Inferior parietal cortex (tissue), 1 donor: ENCODE results near the gene TNPO1.
"Not testable (repeated sequence)": the region's sequence is repeated elsewhere in the genome, so short reads cannot be mapped to it uniquely, and the experiment has no call there.

Experiments
- DNase-seq: peaks from one replicate; pipeline ENCODE4 v3.0.0-alpha.2; 2016; ENCODE audit errors: extremely low spot score

TNPO1 gene

DNA sequence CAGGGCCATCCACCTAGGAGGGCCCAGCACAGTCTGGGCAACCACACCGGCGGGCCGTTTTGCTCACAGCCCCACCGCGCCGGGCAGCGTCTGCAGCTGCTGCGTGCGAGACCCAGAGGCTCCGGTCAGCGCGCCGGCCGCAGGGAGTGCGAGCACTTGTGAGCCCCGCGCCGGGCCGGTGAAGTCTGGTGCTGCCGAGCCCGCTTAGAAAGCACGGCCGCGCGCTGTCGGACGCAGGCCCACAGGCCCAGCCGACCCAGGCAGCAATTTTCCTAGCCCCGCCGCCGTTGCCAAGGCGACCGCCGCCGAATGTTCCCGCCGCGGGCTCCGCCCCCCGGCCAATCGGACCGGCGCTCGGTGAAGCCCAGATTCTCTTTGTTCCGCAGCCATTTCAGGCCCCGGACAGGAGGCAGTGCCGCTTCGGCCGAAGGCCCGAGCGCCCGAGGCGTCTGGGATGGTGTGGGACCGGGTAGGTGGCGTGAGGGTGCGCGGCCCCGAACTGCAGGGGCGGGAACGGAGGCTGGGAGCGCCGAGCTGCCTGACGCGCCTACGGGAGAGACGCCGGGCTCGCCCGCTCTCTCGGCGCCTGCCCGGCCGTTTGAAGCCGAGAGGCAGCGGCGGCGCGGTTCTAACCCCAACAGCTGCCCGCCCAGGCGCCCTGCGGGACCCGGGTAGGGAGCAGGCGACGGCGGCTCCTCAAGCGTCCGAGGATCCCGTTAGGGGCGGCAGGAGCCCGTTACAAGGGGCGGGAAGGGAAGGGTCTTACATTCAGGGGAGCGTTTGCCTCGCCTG lies at the start of gene TNPO1:
TSS of gene TNPO1 (plus strand) at position 378 of the 792 bp plus-strand sequence. CDS start at position 455, 77 bp downstream.
- DNase-seq = peak; percentile 89

DNA sequence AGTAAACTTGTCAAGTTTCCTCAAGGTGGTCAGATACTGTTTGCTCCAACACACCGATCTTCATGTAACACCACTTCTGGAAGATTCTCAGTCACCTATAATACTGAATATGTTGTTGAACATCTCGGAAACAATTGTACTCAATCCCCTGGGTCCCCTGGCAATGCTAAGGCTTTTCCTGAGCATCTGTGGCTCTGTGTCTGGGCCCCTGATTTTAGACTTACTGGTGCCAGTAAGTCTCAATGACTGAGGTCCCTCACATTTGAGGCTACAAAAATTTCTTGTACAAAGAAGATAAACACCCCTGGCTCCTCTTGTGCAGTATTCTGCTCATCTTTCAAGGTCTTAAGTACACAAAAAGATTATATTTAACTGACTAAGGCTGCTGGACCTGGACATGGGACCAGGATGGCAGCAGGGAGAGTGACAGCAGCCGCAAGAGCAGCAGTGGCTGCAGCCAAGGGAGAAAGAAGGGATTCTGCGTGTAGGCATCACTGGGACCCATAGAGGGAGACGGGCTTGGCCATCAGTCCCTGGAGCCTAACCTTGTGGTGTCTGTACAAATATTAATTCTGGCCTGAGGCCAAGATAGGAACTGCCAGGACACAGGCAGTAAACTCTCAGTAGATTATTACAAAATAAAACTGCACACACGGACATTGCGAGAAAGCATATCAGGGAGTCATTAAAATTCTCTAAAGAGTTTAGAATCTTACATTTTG lies 49.0 kb upstream of the TNPO1 start:
- no peak for DNase-seq

DNA sequence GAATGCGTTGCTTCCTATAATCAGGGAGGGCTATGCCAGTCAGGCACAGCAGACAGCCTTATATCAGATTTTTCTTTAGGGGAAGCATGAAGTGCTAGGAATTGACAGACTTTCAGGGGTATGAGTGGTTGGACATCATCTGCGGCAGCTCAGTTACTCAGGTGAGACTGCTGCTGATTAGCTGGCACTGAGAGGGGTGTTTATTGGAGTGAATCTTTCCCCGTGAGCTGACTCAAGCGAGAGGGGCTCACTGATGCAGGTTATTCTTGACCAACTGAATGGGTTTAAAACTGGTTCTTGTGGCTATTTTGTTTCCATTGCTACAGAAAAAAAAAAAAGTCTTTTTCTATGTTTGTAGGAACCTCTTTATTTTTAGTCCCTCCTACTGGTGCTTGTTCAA lies 46.2 kb upstream of the TNPO1 start:
- no peak for DNase-seq

DNA sequence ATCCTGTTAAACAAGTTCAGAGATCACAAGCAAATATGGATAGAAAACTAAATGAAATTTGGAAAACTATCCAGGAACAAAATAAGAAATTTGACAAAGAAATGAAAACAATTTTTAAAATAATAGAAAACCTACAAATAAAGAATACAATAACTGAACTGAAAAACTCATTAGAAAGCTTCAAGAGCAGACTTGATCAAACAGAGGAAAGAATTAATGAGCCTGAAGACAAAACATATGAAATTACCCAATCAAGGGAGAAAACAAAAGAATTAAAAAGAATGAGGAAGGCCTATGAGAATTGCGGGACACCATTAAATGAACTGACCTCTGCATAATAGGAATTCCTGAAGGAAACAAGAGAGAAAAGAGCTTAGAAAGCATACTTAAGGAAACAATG lies 39.8 kb upstream of the TNPO1 start:
- no peak for DNase-seq

DNA sequence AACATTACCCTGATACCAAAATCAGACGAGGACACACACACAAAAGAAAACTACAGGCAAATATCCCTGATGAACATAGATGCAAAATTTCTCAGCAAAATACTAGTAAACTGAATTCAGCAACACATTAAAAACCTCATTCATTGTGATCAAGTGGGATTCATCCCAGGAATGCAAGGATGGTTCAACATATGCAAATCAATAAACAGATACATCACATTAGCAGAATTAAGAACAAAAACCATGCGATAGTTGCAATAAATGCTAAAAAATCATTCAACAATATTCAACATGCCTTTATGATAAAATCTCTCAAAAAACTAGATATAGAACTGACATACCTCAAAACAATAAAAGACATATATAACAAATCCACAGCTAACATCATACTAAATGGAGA lies 36.9 kb upstream of the TNPO1 start:
- DNase-seq = no peak

DNA sequence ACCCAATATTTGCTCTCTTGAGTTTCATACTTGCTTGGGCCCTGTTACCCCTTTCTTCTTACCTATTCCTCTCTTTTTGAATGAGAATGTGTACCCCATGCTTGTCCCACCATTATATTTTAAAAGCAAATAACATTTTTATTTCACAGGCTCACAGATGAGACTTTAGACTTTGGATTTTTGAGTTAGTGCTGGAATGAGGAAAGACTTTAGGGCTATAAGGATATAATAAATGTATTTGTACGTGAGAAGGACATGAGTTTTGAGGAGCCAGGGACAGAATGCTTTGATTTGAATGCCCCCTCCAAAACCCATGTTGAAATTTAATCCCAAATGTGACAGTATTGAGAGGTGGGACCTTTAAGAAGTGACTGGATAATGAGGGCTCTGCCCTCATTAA lies 33.1 kb upstream of the TNPO1 start:
- DNase-seq = no peak

DNA sequence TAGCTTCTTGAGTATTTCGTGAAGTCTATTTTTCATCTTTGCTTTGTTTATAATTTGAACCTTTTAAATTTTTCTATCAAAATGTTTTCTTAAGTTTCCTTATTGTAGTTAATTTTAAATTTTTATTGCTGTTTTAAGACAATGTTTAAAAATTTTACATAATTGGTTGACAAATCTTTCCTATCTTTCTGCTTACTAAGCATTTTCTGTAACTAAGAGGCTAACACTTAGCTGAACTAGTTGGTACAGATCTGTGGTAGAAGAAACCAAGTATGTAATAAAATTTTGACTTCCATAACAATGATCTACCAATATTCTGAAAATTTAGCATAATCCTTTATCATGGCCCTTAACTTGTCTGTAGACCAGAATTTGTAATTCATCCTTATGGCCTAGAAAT lies 32.3 kb upstream of the TNPO1 start:
- no peak for DNase-seq

DNA sequence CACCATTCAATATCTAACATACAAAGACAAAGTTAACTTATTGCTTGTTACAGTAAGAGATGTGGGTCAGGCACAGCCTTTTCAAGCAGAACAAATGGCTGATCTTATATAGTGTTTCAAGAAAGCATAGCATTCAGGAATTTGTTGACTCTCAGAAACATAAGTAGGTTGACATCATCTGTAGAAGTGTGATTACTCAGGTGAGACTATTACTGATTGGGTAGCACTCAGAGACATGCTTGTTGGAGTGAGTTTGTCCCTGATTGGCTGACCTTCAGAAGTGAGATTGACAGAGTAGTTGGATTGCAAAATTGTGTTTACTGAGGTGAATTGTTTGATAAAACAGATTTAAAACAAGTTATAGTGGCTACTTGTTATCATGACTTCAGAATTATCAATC lies 30.7 kb upstream of the TNPO1 start:
- no peak for DNase-seq

DNA sequence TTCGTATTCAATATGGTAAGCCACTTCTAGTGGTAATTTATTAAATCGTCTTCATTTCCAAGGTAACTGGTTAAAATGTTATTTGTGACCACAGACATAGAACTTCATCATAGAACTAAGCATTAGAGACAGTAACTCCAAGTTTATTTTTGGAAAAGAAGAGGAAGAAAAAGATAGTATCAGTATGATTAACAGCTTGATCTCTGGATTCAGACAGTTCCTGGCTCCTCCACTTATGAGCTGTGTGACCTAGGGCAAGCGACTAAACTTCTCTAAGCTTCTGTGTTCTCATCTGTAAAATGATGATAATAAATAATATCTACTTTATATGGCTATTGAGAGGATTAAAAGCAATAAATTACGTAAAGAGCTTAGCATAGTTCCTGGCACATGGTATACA lies 29.8 kb upstream of the TNPO1 start:
- DNase-seq = no peak

DNA sequence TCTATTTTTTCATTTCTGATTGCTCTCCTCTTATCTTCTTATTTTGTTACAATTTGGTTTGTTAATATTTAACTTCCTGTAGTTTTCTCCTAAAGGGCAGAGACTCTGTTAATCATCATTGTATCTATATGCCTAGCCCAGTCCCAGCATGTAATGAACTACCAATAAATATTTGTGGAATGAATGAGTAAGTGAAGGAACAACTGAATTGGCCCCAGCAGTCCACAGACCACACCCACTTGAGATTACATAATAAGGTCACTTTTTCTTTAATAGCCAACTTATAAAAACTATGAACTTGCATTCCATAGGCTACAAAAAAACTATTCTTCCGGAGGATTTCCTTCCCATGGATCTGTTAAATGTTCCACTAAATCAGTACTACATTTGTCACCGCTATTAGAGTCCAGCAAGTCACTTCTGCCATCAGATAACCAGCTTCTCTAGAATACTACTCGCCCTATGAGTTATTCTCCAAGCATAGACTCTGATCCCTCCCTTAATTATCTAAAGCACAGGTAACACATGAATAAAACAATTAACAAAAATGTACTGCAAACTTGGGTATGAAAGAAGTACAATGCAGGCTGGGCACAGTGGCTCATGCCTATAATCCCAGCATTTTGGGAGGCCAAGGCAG lies 27.5 kb upstream of the TNPO1 start:
- no peak for DNase-seq

DNA sequence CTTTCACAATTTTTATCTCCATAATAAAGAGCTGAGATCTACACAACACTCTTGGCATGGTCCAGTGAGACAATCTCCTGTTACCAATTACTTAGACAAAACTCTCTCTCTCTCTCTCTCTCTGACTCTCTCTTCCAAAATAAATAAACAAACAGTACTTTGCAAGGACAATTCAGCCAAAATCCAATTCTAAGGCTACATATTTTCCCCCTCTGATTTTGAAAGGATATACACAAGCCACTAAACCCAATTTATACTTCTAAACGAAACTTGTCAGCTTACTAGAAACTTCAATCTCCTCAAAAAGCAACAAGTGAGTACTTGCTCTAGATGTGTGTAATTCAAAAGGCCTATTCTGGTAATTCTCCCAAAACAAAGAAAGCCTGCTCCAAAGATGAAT lies 26.3 kb upstream of the TNPO1 start:
- no peak for DNase-seq

DNA sequence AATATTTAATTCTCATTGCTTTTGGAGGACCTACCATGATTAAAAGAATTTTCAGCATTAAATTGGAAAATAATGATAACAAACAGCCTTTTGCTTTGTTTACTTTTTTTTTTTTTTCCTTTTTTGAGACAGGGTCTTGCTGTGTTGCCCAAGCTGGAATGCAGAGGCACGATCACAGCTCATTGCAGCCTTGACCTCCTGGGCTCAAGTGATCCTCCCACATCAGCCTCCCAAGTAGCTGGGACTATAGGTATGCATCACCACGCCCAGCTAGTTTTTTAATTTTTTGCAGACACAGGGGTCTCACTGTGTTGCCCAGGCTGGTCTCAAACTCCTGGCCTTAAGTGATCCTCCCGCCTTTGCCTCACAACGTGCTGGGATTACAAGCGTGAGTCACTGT lies 23.8 kb upstream of the TNPO1 start:
- DNase-seq = not testable (repeated sequence)

DNA sequence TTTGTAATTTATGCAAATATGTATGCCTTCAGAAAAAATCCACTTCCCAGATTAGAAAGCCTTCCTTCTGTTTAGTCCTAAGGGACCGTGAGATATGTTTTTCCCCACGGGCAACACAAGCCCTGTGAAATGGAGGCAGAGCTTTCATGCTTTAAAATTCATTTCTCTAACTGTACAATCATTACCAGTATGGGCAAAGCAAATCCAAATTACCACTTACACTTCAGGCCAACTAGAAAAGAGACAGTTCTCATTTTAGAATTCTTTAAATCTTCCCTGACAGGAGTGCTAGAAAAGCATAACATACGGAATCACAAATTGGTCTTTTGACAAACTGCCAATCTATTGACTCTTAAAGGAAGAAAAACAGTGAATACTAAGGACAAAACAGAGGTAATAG lies 20.5 kb upstream of the TNPO1 start:
- no peak for DNase-seq

DNA sequence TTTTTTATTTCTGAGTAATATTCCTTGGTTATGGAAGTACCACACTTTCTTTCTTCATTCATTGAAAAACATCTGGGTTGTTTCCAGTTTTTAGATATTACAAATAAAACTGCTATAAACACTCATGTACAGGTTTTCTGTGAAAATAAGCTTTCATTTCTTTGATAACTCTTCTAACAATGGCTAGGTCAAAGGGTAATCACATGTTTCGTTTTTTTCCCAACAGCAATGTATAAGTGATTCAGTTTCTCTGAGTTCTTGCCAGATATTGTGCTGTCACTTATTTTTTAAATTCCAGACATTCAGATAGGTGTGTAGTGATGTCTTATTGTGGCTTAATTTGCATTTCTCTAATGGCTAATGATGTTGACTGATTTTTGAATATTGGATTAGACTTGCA lies 16.7 kb upstream of the TNPO1 start:
- DNase-seq = no peak

DNA sequence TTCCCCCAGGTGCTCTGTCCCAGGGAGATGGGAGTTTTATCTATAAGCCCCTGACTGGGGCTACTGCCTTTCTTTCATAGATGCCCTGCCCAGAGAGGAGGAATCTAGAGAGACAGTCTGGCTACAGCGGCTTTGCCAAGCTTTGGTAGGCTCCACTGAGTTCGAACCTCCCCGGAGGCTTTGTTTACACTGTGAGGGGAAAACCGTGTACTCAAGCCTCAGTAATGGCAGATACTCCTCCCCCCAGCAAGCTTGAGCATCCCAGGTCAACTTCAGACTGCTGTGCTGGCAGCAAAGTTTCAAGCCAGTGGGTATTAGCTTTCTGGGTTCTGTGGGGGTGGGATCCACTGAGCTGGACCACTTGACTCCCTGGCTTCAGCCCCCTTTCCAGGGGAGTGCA lies 7.8 kb upstream of the TNPO1 start:
- DNase-seq = not testable (repeated sequence)

DNA sequence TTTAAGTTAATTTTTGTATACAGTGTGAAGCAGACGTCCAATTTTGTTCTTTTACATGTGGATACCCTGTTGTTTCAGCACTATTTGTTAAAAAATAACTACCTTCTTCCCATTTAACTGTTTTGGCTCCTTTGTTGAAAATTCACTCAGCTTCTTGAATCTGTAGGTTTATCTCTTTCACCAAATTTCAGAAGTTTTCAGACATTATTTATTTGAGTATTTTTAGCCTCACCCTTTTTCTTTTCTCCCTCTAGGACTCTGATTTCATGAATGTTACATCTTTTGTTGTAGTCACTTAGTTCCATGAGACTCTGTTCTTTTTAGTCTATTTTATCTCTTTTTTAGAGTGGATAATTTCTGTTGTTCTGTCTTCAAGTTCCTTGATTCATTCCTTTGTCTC lies 4.6 kb upstream of the TNPO1 start:
- no peak for DNase-seq

DNA sequence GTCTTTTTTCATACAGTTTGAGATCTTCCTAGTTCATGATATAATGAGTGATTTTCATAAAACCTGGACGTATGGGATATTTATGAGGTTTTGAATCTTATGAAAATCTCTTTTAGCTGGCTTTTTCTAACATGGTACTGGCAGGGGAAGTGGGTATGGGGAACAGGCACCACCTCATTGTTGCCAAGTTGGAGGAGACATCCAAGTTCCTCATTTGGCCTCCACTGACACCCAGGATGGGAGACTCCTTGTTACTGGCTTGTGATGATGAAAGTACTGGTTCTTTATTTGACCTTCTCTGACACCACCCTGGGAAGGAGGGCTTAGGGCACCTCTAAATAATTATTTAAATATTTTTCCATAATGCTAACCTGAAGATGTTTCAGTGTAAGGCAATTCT lies 4.0 kb upstream of the TNPO1 start:
- DNase-seq = no peak

DNA sequence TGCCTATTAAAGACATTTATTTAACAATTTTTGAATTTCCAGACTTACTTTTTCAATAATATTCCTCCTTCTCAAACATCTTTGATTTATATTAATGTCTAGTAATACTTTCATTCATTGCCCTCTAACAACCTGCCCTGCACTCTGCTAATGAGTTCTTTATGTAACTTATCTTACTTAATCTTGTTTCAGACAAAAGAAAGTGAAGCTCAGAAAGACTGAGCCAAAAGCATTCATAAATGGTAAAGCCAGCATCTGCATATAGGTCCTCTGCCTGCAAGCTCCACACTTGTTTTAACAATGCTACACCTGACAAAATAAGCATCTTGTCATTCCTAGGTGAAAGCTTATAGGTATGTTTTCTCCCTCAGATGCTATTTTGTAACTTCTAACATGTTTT lies 2.4 kb upstream of the TNPO1 start:
- no peak for DNase-seq

DNA sequence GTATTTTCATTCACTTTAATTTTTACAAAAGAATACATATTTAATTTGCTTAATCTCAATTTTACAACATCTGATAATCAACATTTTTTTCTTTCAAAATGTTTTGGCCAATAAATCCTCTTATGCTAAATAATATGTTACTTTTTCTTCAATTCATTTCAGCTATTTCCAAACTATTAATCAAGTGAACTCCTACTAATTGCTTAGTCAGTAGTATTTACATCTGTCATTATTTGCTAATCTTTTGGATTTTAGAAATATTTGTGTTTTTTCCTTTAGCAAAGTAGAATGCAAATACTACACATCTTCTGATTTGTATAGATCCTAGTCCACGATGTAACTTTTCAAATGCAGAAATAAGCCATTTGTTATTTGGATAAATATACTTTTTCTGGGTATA lies 1.6 kb upstream of the TNPO1 start:
- no peak for DNase-seq

DNA sequence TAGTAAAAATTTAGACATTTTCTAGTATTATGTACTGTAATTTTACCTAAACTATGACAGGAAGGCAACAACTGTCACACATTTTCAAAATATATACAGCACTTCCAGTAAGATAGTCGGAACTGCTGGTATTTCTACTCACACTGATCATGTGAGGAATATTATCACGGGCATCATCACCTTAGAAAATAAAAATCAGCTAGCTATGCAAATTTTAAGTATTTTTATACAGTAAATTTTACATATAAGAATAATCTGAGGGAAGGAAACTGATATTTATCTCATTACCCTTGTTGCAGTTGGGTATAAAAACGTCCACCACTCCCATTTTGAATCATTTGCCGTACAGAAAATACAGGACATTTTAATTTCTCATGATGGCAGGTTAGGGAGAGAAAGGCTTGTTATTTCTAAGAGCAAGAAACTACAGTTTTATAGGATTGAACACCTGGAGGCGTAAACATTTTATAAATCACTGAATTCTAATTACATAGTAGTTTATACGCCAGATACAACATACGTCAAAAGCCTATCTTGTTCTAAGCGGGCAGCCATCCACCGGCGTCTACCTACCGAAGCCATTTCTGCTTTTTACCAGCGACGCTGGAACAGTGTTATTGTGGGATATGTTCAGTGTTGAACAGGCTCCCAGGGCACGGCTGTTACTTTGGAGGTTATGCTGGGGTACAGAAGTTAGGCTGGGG lies 729 bp upstream of the TNPO1 start:
- DNase-seq = peak; percentile 61

DNA sequence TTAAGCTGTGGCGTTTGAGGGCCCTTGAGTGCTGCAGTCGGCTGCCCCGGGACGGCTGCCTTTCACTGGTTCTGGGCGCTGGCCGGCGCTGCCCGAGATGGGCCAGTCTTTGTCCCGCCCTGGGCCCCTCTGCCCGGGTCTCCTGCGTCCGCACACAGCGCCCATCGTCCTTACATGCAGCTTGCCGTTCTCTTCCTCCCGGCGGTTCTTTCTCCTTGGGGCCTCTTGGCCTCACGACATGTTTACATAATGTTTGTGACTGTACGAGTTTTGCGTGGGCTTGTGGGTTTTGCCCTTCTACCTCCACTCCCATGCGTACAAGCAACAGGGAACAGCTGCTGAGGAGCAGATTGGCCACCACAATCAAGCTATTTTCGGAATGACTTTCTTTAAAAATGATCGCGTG lies 618 bp downstream of the TNPO1 start:
- peak; percentile 54 for DNase-seq

DNA sequence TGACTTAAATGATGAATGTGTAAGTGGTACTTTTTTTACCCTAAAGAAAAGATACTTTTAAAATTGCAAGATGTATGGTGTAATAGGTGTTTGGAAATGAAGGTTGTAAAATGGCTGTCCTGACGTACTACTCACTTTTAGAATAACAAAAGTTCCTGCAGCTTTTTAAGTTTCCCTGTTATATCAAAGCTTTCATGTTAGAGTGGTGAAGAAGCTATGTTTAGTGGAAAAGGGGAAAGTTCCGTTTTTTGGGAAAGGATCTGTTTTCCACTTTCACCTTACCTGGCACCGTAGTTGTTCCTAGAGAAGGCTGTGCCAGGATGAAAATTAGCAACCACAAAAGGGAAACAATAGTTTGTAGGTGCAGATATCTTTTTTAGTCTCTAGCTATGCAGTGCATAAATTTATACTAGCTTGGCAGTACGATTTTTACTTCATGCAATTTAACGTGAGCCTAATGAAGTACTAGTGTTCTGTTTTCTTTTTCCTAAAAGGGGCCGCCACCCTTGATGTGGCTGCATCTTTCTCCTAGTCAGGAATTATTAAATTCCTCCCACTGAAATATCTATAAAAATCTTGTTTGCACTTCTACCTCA lies 1.3 kb downstream of the TNPO1 start:
- DNase-seq = peak; percentile 53
